Activated naive CD8-positive, alpha-beta T cell (primary cell): ENCODE results near the gene SMR3A.

Source experiments
- H3K27ac Mint-ChIP-seq: one replicate; pipeline ENCODE4 v1.8.0; 2021; ENCODE audit warnings: mixed read lengths
- H3K27me3 Mint-ChIP-seq: one replicate; pipeline ENCODE4 v1.8.0; 2021; ENCODE audit warnings: mixed read lengths
- H3K36me3 Mint-ChIP-seq: one replicate; pipeline ENCODE4 v1.8.0; 2021; ENCODE audit warnings: mixed read lengths
- H3K4me1 Mint-ChIP-seq: one replicate; pipeline ENCODE4 v1.8.0; 2021; ENCODE audit warnings: low read depth, mixed read lengths
- H3K4me3 Mint-ChIP-seq: one replicate; pipeline ENCODE4 v1.8.0; 2021; ENCODE audit warnings: mild to moderate bottlenecking, mixed read lengths
- H3K9me3 Mint-ChIP-seq: one replicate; pipeline ENCODE4 v1.8.0; 2021; ENCODE audit warnings: low read depth, mixed read lengths

Gene SMR3A

GRCh38 chr4:70392057-70392776, 31.7 kb downstream of the SMR3A start:
- H3K36me3 Mint-ChIP-seq = no peaks in the 10 kb centered on the region
- H3K27ac Mint-ChIP-seq = no peak overlapping the region
- H3K4me3 Mint-ChIP-seq = no peak overlapping the region
- H3K9me3 Mint-ChIP-seq = no peaks in the 10 kb centered on the region
- no peaks in the 10 kb centered on the region for H3K4me1 Mint-ChIP-seq
- H3K27me3 Mint-ChIP-seq = no peaks in the 10 kb centered on the region

DNA sequence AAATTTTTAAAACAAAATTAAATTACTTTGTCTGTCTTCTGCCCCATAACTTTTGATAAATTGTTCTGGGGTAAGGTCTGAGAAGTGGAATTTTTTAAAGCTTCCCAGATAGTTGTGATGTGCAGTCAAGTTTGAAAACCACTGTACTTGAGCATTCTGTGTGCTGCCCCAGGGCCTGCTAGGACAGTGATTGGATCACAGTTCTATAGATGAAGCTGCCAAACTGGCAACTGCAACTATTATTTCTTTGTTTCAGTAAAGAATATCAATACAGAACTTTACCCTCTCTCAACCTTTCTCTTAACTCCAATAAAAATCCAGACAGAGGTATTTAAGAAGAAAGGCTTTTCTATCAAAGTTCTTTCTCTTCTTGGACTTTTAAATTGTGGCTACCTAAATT, 37.0 kb downstream of the SMR3A start, which contains the start of gene OPRPN:
Gene OPRPN (plus strand): TSS at position 361 of the 400 bp plus-strand sequence. CDS start 1,346 bp downstream, outside the sequence.
- Mint-ChIP-seq H3K9me3 (no peaks in the 10 kb centered on the region), H3K4me3 (no peak within 1 kb of the TSS), H3K27me3 (no peaks in the 10 kb centered on the region), H3K27ac (no peak within 1 kb of the TSS), H3K36me3 (no peaks in the 10 kb centered on the region), H3K4me1 (no peaks in the 10 kb centered on the region)

DNA sequence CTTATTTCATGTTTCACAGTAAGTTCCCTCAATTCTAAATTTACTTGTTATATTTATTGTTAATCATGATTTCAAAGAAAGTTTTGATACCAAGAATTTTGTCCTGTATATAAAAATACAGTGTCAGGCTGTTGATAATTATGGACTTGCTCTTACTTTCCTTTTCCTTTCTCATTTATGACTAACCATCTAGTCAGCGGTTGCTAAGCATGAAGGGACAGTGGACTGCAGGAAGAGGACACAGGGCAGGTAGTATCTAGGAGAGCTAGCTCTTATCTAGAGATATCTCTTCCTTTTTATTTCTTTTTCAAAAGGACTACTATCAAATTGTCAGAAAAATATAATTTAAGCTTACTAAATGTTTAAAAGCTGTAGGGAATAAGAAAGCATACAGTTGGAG, 38.8 kb downstream of the SMR3A start:
- Mint-ChIP-seq H3K4me1 (no peaks in the 10 kb centered on the region), H3K9me3 (no peaks in the 10 kb centered on the region), H3K27me3 (peaks cover 2% of the 10 kb centered on the region), H3K36me3 (no peaks in the 10 kb centered on the region), H3K27ac (no peak overlapping the region), H3K4me3 (no peak overlapping the region)

- Mint-ChIP-seq H3K27me3 (peaks cover 2% of the 10 kb centered on the region), H3K36me3 (no peaks in the 10 kb centered on the region), H3K4me1 (no peaks in the 10 kb centered on the region), H3K27ac (no peak overlapping the region), H3K4me3 (no peak overlapping the region), H3K9me3 (no peaks in the 10 kb centered on the region)
Observed at GRCh38 chr4:70402762-70403161, 42.2 kb downstream of the SMR3A start.

- peaks cover 2% of the 10 kb centered on the region for H3K27me3 Mint-ChIP-seq
- H3K9me3 Mint-ChIP-seq = peaks cover 5% of the 10 kb centered on the region
- H3K4me3 Mint-ChIP-seq = no peak overlapping the region
- no peaks in the 10 kb centered on the region for H3K4me1 Mint-ChIP-seq
- H3K27ac Mint-ChIP-seq = no peak overlapping the region
- no peaks in the 10 kb centered on the region for H3K36me3 Mint-ChIP-seq
Observed at GRCh38 chr4:70405765-70406164, 45.2 kb downstream of the SMR3A start.
